Skeletal muscle tissue (tissue), 4 donors: ENCODE measurements around the gene SALL3. TPM values are rescaled to one million over a fixed set of nuclear protein-coding genes. Genes with fewer than 3 reads are reported as not detected.

Experiments
- H3K27ac ChIP-seq: one replicate; pipeline ENCODE4 v1.7.0; 2013; ENCODE audit warnings: mild to moderate bottlenecking, low read depth, low read length, inconsistent platforms
- H3K27me3 ChIP-seq, 3 donors: one replicate each; pipeline ENCODE4 v1.7.0; 2013; ENCODE audit warnings: low read length in 3 of 3; ENCODE audit not compliant: control insufficient read depth in 3 of 3, insufficient read depth in 3 of 3
- H3K36me3 ChIP-seq, 3 donors: one replicate each; pipeline ENCODE4 v1.7.0; 2013; ENCODE audit warnings: low read length in 3 of 3; ENCODE audit not compliant: control insufficient read depth in 3 of 3, insufficient read depth in 3 of 3
- H3K4me1 ChIP-seq, 3 donors: one replicate each; pipeline ENCODE4 v1.7.0; 2013; ENCODE audit warnings: low read length in 3 of 3, mild to moderate bottlenecking in 3 of 3; ENCODE audit not compliant: control insufficient read depth in 3 of 3, insufficient read depth in 3 of 3
- H3K4me3 ChIP-seq, 3 donors: one replicate each; pipeline ENCODE4 v1.7.0; 2013; ENCODE audit warnings: low read length in 3 of 3
- H3K9ac ChIP-seq, 3 donors: one replicate each; pipeline ENCODE4 v1.7.0; 2013; ENCODE audit warnings: low read length in 3 of 3, mild to moderate bottlenecking in 3 of 3, moderate library complexity in 2 of 3, low read depth in 1 of 3
- H3K9me3 ChIP-seq, 3 donors: one replicate each; pipeline ENCODE4 v1.7.0; 2013; ENCODE audit warnings: low read length in 3 of 3; ENCODE audit not compliant: control insufficient read depth in 3 of 3
- total RNA-seq: library from RNA; depleted of rRNA; stranded (reverse); fragments of >200 nt; gene quantifications from one replicate; pipeline ENCODE4 v1.2.3, GENCODE V29; 2014
- donor health status: Osteomylitis.

SALL3 gene
- total RNA-seq, 1 donor from 2014 or later: not detected

DNA sequence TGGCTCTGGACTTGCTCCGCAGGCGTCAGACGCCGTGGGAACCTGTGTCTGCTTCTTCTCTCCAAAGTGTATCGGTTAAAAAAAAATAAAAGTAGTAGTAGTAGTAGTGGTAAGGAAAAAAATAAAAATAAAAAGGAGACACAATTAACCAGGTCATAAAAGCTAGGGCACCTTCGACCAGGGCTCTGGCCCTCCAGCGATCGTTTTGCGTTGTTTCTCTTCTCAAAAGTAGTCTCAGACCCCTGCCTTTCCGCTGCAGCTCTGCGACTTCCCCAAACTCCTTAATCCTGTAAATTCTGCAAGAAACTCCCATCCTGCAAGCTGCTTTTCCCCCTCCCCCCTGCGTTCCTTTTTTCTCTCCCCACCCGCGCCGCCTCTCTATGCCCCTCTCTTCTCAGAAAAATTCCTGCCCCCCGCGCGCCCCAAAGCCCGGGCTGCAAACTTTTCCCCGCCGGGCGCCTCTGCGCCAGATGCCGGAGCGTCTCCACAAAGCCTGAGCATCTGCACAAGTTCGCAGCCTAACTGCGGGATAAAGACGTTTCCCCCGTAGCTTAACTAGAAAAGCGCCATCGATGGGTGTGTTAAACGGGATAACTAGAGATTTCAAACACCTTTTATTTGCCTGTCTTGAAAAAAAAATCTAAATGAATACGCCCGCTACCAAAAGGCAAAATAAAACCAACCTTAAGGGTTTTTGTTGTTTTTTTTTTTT, 1.8 kb upstream of the SALL3 start:
- no peak overlapping the region for H3K27ac ChIP-seq
- H3K27me3 ChIP-seq: peaks cover 71 to 87% (median 85%) of the 10 kb centered on the region in 3 donors
- H3K4me3 ChIP-seq: no peak overlapping the region
- no peak overlapping the region for H3K9ac ChIP-seq
- no peaks in the 10 kb centered on the region for H3K36me3 ChIP-seq
- peaks cover 0 to 8% (median 0%) of the 10 kb centered on the region in 3 donors for H3K4me1 ChIP-seq
- no peaks in the 10 kb centered on the region for H3K9me3 ChIP-seq

DNA sequence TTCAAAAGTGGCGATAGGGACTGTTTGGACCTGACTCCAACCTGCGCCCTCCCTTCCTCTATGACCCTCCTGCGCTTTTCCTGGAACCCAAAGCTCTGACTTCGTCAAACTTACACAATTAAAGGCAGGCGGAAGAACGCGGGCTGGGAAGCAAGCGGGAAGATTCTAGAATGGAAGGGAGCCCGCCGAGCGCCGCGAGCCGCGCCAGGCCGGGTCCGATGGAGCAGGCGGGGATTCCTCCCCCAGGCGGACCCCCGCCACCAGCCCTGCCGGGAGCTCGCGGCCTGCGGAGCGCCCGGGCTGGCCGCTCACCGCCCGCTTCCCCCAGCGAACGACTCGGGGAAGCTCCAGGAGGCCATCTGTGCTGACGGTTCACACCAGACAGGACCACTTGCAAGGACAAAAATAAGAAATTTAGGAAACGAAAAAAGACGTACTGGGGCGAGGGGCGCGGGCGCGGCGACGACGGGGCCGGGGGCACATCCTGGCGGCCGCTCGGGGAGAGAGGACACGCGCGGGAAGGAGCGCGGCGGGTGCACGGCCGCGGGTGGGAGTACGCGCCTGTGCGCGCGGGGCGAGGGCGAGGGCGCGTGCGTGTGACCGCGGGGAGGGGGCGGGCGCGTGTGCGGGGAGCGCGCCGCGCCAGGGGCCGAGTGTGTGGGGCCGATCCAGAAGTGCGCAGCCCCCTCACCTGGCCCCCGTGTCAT, 1.1 kb upstream of the SALL3 start:
- peaks cover 69 to 87% (median 83%) of the 10 kb centered on the region in 3 donors for H3K27me3 ChIP-seq
- no peak overlapping the region for H3K27ac ChIP-seq
- no peak overlapping the region for H3K4me3 ChIP-seq
- peaks cover 0 to 8% (median 0%) of the 10 kb centered on the region in 3 donors for H3K4me1 ChIP-seq
- H3K36me3 ChIP-seq: no peaks in the 10 kb centered on the region
- no peaks in the 10 kb centered on the region for H3K9me3 ChIP-seq
- H3K9ac ChIP-seq: no peak overlapping the region

DNA sequence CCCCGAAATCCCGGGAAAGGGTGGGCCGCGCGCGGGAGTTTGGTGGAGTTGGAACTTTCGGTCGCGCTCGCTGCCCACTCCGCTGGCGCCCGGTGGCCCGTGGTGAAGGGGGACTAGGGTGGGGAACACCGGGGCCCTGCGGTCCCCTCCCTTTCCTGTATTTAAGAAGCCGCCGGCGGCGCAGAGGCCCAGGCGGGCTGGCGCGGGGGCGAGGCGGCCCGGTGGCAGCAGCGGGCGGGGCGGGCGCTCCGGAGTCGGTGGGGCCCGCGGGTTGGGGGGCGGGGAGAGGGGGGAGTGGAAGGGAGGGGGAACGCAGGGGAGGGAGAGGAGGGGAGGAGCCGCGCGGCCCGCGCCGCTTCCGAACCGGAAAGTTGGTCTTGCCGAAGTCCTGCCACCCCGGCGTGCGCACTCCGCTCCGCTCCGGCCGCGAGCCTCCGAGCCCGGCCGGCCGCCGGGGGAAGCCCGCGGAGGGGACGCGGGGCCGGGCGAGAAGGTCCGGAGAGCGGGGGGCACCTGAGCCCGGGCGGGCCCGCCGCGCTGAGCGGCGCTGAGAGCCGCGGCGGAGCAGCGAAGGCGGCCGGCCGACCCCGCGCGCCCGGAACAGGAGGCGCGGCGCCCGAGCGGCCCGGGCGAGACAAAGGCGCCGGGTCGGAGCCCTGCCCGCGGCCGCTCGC, 425 bp upstream of the SALL3 start:
- H3K4me3 ChIP-seq: no peak overlapping the region
- H3K27me3 ChIP-seq: peaks cover 70 to 82% (median 82%) of the 10 kb centered on the region in 3 donors
- H3K9ac ChIP-seq: no peak overlapping the region
- no peak overlapping the region for H3K27ac ChIP-seq
- no peaks in the 10 kb centered on the region for H3K36me3 ChIP-seq
- H3K9me3 ChIP-seq: no peaks in the 10 kb centered on the region
- H3K4me1 ChIP-seq: peaks cover 0 to 5% (median 0%) of the 10 kb centered on the region in 3 donors

DNA sequence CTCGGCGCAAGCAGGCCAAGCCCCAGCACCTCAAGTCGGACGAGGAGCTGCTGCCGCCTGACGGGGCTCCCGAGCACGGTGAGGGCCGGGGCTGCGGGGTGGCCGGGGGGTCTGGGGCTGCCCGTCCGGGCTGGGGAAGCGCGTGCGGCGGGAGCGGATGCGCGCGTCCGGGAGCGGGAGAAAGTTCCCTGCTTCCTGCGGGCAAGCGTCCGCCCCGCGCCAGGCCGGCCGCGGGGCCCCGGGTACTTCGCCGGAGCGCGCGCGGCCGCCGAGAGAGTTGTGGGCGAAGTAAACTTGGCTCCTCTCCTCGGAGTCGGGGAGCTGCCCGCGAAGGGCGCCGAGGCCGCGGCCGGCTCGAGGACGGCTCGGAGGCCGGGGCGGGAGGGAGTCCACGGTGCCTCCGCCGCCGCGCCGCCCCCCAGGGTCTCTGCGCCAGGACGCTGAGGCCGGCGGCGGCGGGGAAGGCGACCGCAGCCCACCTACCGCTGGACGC, 707 bp downstream of the SALL3 start:
- Histone ChIP-seq H3K4me1 (peaks cover 0 to 3% (median 2%) of the 10 kb centered on the region in 3 donors), H3K27ac (no peak overlapping the region), H3K27me3 (peaks cover 70 to 81% (median 80%) of the 10 kb centered on the region in 3 donors), H3K9me3 (no peaks in the 10 kb centered on the region), H3K9ac (no peak overlapping the region), H3K4me3 (no peak overlapping the region), H3K36me3 (no peaks in the 10 kb centered on the region)

DNA sequence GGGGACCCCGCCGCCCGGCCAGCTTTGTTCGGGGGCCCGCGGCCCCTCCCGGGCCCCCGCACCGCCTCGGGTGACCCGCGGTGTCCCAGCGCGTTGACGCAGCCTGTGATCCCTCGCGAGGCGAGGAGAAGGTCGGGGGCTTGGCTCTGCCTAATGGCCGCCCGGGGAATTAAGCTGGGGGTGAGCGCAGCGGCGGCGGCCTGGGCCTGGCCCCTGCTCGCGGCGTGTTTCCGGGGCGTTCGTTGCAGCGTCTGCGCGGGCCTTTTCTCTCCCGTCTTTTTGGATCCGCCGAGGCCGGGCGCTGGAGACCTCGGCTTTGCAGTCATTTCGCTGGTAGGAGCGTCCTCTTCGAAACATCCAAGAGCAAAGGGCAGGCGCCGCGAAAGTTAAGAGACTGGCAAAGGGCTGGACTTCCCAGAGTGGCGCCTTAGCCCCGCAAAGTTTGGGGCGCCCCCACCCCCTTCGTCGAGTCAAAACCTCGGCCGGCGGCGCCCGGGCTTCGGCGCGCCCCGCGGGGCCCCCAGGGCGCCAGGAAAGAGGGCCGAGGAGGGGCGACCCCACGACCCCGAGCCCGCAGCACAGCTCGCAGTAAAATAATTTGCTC, 1.3 kb downstream of the SALL3 start:
- Histone ChIP-seq H3K36me3 (no peaks in the 10 kb centered on the region), H3K4me3 (no peak overlapping the region), H3K27ac (no peak overlapping the region), H3K9me3 (no peaks in the 10 kb centered on the region), H3K9ac (no peak overlapping the region), H3K4me1 (peaks cover 0 to 6% (median 2%) of the 10 kb centered on the region in 3 donors), H3K27me3 (peaks cover 70 to 81% (median 80%) of the 10 kb centered on the region in 3 donors)

DNA sequence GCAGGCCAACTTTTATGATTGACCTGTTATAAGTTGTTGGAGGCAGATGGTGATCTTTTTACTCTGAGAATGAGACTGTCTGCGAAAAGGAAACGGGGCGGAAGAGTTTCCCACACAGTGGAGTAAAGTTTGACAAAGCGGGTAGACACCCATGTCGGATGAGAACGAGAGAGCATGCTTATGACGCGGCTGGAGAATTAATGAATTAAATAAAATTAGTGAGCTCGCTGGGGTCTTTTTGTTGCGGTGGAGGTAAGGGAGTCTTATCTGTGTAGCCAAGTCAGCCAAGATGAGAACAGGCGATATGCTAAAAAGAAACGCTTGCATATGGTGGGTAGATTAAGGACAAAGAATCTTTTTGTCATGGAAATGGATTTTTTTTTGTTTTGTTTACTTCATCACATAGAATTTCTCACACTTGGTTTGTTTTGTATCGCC, 1.8 kb downstream of the SALL3 start:
- Histone ChIP-seq H3K4me3 (no peak overlapping the region), H3K4me1 (peaks cover 2 to 6% (median 2%) of the 10 kb centered on the region in 3 donors), H3K27me3 (peaks cover 70 to 81% (median 80%) of the 10 kb centered on the region in 3 donors), H3K9ac (no peak overlapping the region), H3K9me3 (no peaks in the 10 kb centered on the region), H3K27ac (no peak overlapping the region), H3K36me3 (no peaks in the 10 kb centered on the region)

DNA sequence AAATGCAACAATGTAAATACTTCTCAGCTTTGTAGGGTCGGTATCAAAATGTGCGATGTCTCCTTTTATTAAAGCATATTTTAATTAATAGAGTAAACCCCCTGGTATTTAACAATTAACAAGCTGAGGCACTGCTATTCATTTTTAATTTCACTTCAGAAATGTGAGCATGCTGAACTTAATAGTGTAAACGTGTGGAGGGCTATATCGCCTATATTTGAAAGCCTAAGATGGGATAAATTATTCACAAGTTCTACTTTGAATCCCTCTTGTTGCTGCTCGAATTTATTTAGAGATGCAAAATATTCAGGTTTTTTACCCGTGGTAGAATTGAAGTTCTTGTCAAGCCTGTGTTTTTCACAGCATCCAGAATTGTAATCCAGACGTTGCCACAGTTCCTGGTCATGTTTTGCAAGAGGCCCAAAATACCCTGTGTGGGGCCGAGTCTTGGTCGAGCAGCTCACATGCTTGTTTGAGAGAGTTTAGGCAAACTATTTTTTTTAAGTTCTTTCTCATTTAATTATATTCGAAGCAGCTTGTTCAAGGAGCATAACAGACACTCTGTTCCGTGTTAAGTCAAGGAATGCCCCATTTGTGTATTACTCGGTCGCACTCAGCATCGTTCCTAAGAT, 2.5 kb downstream of the SALL3 start:
- Histone ChIP-seq H3K4me3 (no peak overlapping the region), H3K9me3 (no peaks in the 10 kb centered on the region), H3K27ac (no peak overlapping the region), H3K36me3 (no peaks in the 10 kb centered on the region), H3K4me1 (peaks cover 2 to 6% (median 2%) of the 10 kb centered on the region in 3 donors), H3K9ac (no peak overlapping the region), H3K27me3 (peaks cover 68 to 79% (median 77%) of the 10 kb centered on the region in 3 donors)

DNA sequence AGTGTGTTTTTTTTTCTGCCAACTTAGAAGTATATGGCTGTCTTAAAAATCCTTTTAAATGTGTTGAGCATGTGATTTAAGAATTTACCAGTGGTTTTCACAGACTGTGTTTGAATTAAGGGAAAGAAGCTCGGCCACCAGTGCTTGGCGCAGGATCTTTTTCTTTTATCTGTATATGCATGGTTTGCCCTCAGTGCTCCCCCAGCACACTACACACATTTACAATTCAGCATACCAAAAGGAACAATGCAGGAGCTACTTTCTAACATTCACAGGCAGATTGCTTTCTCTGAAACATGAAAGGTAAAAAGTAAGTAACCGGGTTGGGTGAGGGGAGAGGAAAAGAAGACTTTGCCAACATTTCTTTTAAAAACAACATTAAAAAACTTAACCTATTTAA, 3.9 kb downstream of the SALL3 start:
- no peaks in the 10 kb centered on the region for H3K9me3 ChIP-seq
- no peak overlapping the region for H3K4me3 ChIP-seq
- H3K36me3 ChIP-seq: no peaks in the 10 kb centered on the region
- no peak overlapping the region for H3K9ac ChIP-seq
- H3K27me3 ChIP-seq: peaks cover 63 to 82% (median 71%) of the 10 kb centered on the region in 3 donors
- peaks cover 0 to 6% (median 2%) of the 10 kb centered on the region in 3 donors for H3K4me1 ChIP-seq
- H3K27ac ChIP-seq: no peak overlapping the region
